KOPT-K1 (cell line): ENCODE data around the gene HENMT1.
"Not testable (repeated sequence)": the region's sequence is repeated elsewhere in the genome, so short reads cannot be mapped to it uniquely, and the experiment has no call there.

Experiments
- H3K27ac ChIP-seq: fragments of 200-600 bp; sonication (generic); 2 replicates; pipeline ENCODE4 v1.5.1; 2016; ENCODE audit warnings: antibody characterized with exemption, mild to moderate bottlenecking, low read depth, low read length; ENCODE audit not compliant: poor library complexity, severe bottlenecking
- H3K36me3 ChIP-seq: fragments of 200-600 bp; sonication (generic); 2 replicates; pipeline ENCODE4 v1.5.1; 2017; ENCODE audit warnings: antibody characterized with exemption, mild to moderate bottlenecking, low read length, moderate library complexity; ENCODE audit not compliant: insufficient read depth
- H3K9me3 ChIP-seq: fragments of 200-600 bp; sonication (generic); 2 replicates; pipeline ENCODE4 v1.5.1; 2017; ENCODE audit warnings: antibody characterized with exemption, low read length, mild to moderate bottlenecking; ENCODE audit not compliant: insufficient read depth, poor library complexity, severe bottlenecking

Gene HENMT1

DNA sequence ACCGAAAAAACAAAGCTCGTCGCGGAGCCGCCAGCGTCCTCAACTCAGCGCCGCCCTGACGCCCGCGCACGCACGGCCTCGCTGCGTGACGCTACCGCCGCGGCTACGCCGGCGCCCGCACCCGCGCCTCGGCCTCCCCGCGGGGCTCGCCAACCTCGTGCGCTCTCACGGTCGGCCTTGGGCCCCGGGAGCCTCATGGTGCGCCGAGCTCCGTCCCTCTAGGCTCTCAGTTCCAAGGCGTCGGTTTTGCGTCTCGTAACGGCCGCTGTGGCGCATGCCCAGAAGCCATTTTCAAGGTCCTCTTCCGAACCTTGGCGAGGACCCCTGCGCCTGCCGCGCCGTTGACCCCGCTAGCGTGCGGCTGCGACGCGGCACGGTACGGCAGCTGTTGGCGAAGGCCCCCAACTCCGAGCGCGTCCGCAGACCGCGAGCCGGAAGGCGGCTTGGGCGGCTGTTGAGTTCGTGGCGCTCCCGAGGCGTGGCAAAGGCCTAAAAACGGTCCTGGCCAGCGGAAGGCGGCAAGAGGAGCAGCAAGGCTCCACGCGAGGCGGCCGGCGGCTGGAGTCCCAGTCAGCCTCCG, at the start of gene HENMT1:
TSS of gene HENMT1 (minus strand) at position 64 of the 580 bp plus-strand sequence. CDS start 1,209 bp downstream, outside the sequence.
- Histone ChIP-seq H3K36me3 (peaks cover 7% of the 10 kb centered on the region), H3K27ac (peak within 1 kb of the TSS; percentile 99), H3K9me3 (no peaks in the 10 kb centered on the region)

DNA sequence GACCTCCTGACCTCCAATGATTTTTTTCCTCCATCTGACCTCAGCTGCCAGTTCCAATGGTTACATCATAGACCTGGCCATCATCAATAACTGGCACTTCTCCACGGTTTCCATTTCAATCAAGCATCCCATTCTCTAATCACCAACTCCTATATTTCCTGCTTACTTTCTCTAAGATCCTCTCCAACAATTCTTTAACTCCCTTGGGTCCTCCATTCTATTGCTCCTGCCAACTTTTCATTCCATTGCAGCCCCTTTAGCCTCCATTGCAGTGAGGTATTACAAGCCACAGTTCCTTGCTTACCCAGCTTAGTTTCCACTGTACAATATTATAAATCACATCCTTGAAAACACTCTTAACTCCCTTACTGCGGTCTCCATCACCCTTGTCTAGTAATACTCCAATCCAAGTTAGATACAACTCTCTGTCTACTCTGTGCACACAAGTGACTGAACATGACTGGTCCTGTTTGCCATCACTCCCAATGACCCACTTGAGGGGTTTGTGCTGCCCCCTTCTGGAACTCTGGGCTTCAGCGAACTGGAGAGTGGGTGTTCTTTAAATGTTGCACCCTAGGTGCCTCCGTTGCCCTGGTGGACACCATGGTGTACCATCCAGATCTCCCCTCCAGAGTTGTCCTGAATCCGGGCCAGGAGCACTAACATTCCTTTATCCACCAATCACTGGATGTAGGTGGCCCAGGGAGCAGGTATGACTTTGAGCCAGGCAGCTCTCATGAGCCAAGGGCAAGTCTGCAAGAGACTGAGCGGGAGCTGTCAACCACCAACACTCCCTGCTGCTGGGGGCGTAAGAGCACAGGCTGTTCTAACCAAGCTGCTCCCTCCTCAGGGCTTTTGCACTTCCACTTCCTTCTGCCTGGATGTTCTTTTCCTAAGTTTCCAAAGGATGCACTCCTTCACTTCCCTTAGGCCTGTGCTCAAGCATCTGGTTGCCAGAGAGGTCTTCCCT, 48.1 kb upstream of the HENMT1 start:
- H3K36me3 ChIP-seq = no peaks in the 10 kb centered on the region
- H3K27ac ChIP-seq = no peak overlapping the region
- H3K9me3 ChIP-seq = no peaks in the 10 kb centered on the region

DNA sequence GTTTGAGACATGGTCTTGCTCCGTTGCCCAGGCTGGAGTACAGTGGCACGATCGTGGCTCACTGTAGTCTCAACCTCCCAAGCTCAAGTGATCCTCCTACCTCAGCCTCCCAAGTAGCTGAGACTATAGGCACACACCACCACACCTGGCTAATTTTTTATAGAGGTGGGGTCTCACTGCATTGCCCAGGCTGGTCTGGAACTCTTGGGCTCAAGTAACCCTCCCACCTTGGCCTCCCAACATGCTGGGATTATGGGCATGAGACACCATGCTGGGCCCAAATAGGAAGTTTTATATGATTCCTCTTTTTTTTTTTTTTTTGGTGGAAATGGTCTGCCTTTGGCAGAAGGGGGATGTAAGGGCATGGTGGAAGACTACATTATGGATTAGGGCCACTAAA, 45.8 kb upstream of the HENMT1 start:
- H3K9me3 ChIP-seq = no peaks in the 10 kb centered on the region
- no peak overlapping the region for H3K27ac ChIP-seq
- peaks cover 8% of the 10 kb centered on the region for H3K36me3 ChIP-seq

DNA sequence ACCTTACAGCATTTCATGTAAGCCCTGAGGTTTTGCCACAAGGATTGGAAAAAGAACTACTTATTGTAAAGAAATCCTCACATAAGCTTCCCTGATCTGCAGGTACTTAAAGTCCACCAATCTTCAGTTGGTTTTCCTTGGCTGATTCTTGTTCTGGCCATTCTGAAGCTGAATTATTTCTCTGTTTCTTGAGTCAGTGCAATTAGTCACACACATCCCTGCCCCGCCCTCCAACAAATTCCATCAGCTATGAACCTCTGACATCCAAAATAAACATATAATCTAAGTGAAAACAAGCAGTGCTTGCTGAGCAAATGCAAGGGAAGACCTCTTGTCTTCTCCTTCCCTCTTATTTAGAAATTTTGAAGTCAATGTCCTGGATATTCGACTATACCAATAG, 43.6 kb upstream of the HENMT1 start:
- Histone ChIP-seq H3K36me3 (peaks cover 30% of the 10 kb centered on the region), H3K9me3 (no peaks in the 10 kb centered on the region), H3K27ac (no peak overlapping the region)

DNA sequence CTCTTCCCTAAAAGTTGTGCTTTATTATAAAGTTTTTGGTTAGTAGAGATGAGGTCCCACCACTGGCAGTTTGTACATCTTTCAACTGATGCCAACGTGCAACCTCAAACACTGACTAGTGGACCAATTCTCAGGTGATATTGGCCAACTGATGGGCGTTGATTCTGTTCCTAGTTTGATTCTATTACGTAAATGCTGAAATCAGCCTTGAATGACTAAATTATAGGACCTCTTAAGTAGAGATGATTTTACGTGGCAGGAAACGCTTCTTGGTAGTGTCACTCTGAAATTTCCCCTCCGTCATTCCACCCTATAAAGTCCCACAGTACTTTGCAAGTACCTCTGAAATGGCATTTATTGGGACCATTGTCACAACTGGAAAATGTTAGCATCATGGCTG, 43.0 kb upstream of the HENMT1 start:
- Histone ChIP-seq H3K36me3 (peaks cover 35% of the 10 kb centered on the region), H3K27ac (no peak overlapping the region), H3K9me3 (no peaks in the 10 kb centered on the region)

DNA sequence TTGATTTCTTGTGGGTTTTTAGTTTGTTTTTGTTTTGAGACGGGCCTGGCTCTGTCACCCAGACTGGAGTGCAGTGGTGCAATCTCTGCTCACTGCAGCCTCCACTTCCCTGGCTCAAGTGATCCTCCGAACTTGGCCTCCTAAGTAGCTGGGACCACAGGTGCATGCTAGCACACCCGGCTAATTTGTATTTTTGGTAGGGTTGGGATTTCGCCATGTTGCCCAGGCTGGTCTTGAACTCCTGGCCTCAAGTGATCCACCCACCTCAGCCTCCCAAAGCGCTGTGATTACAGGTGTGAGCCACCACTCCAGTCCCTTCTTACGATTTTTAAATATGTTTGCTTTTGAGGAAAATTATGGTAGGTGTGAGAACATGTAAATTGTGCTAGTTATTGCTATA, 41.2 kb upstream of the HENMT1 start:
- not testable (repeated sequence) for H3K9me3 ChIP-seq, H3K27ac ChIP-seq
- peaks cover 54% of the 10 kb centered on the region for H3K36me3 ChIP-seq

DNA sequence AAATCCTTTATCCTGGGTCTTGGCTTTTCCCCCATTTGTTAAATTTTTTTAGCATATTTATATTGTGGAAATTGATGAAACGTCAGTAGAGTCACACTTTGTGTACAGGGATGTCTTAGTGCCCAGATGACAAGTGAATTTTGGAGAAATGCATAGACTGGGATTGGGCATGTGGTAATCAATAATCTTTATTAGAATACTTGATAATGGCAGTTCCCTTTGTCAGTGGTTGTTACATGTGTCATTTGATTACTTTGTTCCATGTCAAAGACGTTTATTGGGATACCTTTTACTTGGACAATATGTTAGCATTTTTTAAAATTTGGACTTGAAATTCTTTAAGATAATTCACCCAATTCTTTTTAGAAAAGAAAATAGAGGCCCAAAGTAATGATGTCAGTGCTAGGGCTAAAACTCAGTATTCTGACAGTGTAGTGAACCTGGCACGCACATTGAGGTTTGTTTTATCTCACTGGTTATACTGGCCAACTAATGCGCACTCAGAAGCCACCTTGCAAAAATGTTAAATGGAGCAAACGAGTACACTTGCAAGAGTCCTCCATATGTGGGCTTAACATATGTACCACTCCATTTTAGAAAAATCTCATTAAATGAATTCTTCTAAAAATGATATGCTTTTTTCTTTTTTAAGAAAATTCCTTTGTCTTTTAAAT, 40.4 kb upstream of the HENMT1 start:
- Histone ChIP-seq H3K36me3 (peaks cover 62% of the 10 kb centered on the region), H3K27ac (no peak overlapping the region), H3K9me3 (no peaks in the 10 kb centered on the region)

DNA sequence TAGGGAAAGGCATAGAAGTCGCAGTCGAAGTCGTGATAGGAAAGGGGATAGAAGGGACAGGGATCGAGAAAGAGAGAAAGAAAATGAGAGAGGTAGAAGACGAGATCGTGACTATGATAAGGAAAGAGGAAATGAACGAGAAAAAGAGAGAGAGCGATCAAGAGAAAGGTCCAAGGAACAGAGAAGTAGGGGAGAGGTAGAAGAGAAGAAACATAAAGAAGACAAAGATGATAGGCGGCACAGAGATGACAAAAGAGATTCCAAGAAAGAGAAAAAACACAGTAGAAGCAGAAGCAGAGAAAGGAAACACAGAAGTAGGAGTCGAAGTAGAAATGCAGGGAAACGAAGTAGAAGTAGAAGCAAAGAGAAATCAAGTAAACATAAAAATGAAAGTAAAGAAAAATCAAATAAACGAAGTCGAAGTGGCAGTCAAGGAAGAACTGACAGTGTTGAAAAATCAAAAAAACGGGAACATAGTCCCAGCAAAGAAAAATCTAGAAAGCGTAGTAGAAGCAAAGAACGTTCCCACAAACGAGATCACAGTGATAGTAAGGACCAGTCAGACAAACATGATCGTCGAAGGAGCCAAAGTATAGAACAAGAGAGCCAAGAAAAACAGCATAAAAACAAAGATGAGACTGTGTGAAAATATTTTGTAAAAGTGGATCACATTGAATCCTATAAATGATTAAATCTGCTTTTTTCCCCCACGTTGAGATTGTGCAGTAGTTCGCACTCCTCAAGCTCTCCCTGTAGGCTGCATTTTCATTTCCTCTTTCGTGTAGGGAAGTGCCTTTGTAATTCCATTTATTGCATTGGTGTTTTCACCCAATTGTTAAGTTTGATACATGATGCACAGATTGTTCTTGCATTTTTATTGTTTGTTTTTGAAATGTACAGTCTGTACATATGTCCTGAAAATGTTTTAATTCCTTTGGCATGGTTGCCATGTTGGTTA, 38.8 kb upstream of the HENMT1 start:
- no peak overlapping the region for H3K27ac ChIP-seq
- peaks cover 77% of the 10 kb centered on the region for H3K36me3 ChIP-seq
- H3K9me3 ChIP-seq = no peaks in the 10 kb centered on the region

DNA sequence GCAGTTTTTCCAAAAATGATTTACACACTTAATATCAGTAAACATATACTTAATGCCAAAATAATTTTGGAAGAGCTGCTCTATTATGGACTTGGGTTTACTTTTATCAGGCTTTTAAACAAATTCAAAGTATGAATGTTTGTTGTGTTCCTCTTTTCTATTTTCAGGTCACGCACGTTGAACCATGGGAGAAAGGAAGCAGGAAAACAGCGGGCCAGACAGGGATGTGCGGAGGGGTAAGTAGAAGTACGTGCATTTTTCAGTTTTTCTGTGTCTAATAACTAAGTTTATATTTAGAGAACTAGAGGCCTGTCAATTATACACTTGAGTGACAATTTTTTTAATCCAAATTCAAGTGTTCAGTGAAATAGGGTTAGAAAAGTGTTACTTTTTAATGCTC, 34.6 kb upstream of the HENMT1 start:
- H3K9me3 ChIP-seq = no peaks in the 10 kb centered on the region
- no peak overlapping the region for H3K27ac ChIP-seq
- H3K36me3 ChIP-seq = peaks cover 62% of the 10 kb centered on the region

DNA sequence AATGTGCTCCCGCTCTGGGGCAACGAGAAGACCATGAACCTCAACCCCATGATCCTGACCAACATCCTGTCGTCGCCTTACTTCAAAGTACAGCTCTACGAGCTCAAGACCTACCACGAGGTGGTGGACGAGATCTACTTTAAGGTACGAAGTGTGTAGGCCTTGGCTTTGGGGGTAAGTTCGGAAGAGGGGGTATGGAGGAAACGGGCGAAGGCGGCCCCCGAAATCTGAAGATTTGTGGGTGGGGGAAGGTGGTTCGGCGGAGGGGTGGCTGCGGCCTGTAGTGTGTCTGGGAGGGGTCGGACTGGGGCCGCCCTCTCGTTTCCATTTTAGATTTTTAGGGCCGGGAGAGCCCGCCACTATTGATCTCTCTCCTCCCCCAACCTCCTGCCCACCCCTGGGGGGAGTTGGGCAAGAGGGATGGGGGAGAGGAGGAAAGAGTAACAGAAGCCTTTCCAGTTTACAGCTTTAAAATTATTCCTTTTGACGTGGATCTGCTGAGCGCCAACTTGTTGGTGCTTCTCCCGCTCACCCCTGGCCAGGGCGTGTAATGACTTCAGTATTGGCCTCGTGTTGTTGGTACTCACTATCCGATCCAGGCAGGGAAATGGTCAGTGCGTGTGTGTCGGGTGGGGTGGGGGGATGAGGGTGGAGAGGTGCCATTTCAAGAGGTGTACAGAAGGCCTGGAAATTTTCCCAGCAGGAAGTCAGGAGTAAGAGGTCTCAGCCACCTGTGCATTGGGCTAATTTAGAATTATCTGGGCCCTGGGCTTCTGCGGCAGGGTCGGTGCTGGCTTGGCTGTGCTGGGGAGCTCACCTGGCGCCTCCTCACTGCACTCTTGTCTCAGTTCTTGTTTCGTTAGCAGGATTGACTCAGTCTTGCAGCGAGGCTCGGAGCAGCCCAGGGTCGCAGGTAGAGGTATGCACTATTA, 32.1 kb upstream of the HENMT1 start:
- Histone ChIP-seq H3K9me3 (no peaks in the 10 kb centered on the region), H3K36me3 (peaks cover 36% of the 10 kb centered on the region), H3K27ac (peak overlapping the region; percentile 94)

DNA sequence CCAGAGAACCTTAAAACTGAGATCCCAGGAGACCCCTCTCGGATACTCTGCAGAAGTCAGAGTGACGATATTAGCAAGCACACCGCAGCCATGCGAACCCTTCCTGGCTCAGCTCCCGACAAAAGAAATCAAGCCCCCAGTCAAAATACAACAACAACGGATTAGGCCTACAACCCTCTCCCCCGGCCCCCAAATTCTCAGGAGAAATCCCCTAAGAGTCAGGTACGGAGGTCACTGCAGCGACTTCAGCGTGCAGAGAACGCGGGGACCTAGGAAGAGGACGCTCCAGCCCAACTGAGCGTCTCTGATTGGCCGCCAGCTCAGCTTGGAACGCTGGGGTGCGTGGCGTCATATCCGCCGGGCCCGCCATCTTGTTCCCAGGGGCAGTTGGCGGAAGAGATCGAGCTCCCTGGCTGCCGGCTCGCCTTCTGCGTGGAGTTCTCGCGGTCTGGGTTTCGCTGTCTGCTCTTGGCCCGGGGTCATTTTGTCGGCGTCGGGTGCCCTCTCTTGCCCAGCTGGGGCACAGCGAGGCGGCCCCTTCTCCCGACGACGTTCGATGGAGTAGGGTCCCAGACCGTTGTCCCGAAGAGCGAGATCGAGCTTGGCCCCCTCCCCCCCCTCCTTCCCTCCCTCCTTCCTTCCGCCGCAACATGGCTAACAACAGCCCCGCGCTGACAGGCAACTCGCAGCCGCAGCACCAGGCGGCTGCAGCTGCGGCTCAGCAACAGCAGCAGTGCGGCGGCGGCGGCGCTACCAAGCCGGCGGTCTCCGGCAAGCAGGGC, 31.2 kb upstream of the HENMT1 start, which contains the start of gene PRPF38B:
TSS of gene PRPF38B (plus strand) at position 369 of the 782 bp plus-strand sequence. CDS start at position 651, 282 bp downstream.
- Histone ChIP-seq H3K36me3 (peaks cover 28% of the 10 kb centered on the region), H3K27ac (peak within 1 kb of the TSS; percentile 94), H3K9me3 (no peaks in the 10 kb centered on the region)

DNA sequence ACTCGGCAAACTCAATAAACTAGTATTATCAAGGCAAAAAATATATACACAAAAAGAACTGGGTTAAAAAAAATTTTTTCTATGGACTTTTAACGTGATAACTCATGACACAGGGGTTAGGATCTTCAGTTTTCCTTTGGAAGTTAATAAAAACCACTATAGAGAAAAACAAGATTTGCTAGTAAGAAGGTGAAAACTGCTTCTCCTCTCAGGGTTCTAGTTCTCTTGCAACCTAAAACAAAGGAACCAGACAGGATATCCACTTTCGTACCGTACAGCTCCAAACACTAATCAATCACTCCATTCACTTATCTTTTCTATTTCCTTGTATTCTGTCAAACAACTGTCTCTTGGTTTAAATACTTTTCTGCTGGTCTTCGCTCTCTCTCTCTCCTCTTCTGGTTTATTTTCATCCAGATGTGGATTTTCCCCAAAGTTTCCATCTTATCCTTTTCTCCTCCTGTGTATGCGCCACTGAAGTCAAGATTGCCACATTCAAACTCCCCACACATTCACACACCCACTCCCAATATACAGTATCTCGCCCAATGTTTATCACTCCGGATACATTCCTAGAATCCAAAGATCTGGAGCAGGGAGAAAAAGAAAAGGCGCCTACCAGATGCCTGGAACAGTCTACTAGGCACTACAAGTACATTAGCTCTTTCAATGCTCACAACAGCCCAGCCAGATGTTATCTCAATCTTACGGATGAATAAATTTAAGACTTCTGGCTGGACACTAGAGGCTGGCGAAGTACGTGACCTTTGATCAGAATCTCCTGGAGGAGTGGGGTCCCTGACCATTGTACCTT, 30.4 kb upstream of the HENMT1 start:
- Histone ChIP-seq H3K9me3 (no peaks in the 10 kb centered on the region), H3K36me3 (peaks cover 20% of the 10 kb centered on the region)

More for the DNA sequence above, 30.4 kb upstream of the HENMT1 start:
- H3K27ac ChIP-seq = peak overlapping the region; percentile 94
